Activated naive CD4-positive, alpha-beta T cell treated with anti-CD3 and anti-CD28 coated beads, Interleukin-2, amount 10 ng/mL, durations not matched to agents 5 hours and 36 hours (primary cell): Measurements from ENCODE around the gene IZUMO4. TPM values are rescaled to one million over a fixed set of nuclear protein-coding genes. Genes with fewer than 3 reads are reported as not detected.

Experiments
- total RNA-seq, 2 experiments: library from RNA; stranded (reverse); gene quantifications; one replicate each; pipeline ENCODE4 v1.2.3, GENCODE V29; 2021

Gene IZUMO4
- total RNA-seq = 10 to 100 TPM; 17.6 to 20.1 TPM

DNA sequence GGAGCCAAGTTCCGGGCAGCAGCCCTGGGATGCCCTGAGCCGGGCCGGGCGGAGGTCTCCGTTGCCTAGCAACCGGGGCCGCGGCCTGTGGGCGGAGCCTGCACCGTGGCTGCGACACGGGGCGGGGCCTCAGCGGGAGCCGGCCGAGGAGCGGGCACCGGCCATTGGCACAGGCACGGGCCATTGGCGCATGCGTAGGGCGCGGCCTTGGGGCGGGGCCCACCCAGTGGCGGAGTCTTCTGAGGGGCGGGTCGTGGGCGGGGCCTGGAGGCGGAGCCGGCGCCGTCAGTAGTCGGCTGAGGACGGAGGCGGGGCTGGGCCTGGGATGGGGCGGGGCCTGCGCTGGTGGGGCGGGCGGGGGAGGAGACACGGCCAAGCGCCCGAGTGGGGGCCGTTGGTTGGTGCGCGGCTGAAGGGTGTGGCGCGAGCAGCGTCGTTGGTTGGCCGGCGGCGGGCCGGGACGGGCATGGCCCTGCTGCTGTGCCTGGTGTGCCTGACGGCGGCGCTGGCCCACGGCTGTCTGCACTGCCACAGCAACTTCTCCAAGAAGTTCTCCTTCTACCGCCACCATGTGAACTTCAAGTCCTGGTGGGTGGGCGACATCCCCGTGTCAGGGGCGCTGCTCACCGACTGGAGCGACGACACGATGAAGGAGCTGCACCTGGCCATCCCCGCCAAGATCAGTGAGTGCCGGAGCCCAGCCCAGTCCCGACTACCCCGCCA lies at the start of gene IZUMO4:
IZUMO4 (plus strand) TSS at position 436 of the 723 bp plus-strand sequence; CDS start at position 467, 31 bp downstream.

DNA sequence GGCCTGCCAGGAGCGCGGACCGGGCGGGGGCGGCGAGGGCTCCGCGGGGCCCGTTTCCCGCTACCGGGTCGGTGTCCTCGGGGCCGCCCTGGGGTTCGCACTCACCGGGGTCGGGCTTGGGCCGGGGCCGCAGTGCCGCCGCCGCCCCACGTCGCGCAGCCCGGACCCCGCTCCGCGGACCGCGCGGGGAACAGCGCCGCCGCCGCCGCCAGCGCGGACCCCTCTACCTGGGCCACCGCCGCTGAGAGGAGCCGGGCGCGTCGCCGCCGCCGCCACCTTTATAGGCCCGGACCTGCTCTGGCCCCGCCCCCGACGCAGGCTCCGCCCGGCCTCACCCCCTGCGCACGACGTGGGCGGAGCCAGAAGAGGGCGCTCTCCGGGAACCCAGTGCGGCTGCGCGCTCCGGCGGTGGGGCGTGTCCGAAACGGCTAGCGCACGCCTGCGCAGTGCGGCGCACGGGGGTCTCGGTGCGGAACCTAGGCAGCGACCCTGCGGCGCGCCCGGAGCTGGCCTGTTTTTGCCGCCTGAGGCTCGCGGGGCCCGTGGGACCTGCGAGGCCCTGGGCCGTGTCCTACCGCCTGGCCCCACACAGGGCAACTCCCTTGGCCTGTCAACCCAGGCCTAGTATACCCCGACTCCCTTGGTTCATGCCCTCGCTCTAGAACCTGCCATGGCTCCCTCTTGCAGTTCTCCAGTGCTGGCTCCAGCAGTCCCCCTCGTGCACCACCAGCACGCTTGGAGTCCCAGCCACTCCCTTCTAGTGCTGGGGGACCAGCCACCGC lies 45.5 kb upstream of the IZUMO4 start, which contains the start of gene MKNK2:
MKNK2 (minus strand) TSS at position 254 of the 782 bp plus-strand sequence. CDS start 393 bp downstream, outside the sequence.

GRCh38 chr19:2096034-2096479 lies 658 bp upstream of the IZUMO4 start, which contains the start of gene MOB3A:
Gene MOB3A, minus strand, starts transcription at chr19:2096326. Its CDS starts 17,766 bp downstream, at chr19:2078560.

Other genes starting within 250 kb of the IZUMO4 start
- gene REXO1, start 248.4 kb upstream of the IZUMO4 start, total RNA-seq = 10 to 100 TPM; 44.5 to 46.7 TPM
- gene KLF16, start 233.3 kb upstream of the IZUMO4 start, total RNA-seq = 10 to 100 TPM; 23.4 to 25.3 TPM
- gene ABHD17A, start 211.4 kb upstream of the IZUMO4 start, total RNA-seq = 100 to 1,000 TPM; 247 to 248 TPM
- gene ADAT3, start 191.5 kb upstream of the IZUMO4 start, total RNA-seq = 10 to 100 TPM; 10.8 to 12.5 TPM
- gene SCAMP4, start 191.5 kb upstream of the IZUMO4 start, total RNA-seq = 10 to 100 TPM; 35.4 to 36.7 TPM
- 100 to 1,000 TPM; 125 to 130 TPM for gene CSNK1G2, start 155.7 kb upstream of the IZUMO4 start, total RNA-seq
- 10 to 100 TPM; 55.4 to 63.9 TPM for gene BTBD2, start 81.2 kb upstream of the IZUMO4 start, total RNA-seq
- gene MKNK2, start 45.7 kb upstream of the IZUMO4 start, total RNA-seq = 100 to 1,000 TPM; 333 TPM
- 100 to 1,000 TPM; 236 to 238 TPM for gene MOB3A, start 589 bp upstream of the IZUMO4 start, total RNA-seq
- gene AP3D1, start 54.7 kb downstream of the IZUMO4 start, total RNA-seq = 10 to 100 TPM; 83.4 to 88.5 TPM
- 10 to 100 TPM; 55.0 to 55.2 TPM for gene DOT1L, start 67.0 kb downstream of the IZUMO4 start, total RNA-seq
- gene PLEKHJ1, start 139.4 kb downstream of the IZUMO4 start, total RNA-seq = 10 to 100 TPM; 57.5 to 58.8 TPM
- 100 to 1,000 TPM; 128 to 129 TPM for gene SF3A2, start 139.9 kb downstream of the IZUMO4 start, total RNA-seq
- gene AMH, start 152.4 kb downstream of the IZUMO4 start, total RNA-seq = 1 to 10 TPM; 7.4 to 8.0 TPM
- under 1 TPM in 1 of 2 experiments, not detected in 1; 0.76 TPM for gene JSRP1, start 159.5 kb downstream of the IZUMO4 start, total RNA-seq
- under 1 TPM; 0.36 to 0.43 TPM for gene PEAK3, start 185.3 kb downstream of the IZUMO4 start, total RNA-seq
- gene LINGO3, start 211.2 kb downstream of the IZUMO4 start, total RNA-seq = 1 to 10 TPM in 1 of 2 experiments, under 1 TPM in 1; 0.72 to 1.1 TPM
- 100 to 1,000 TPM; 119 to 131 TPM for gene LSM7, start 231.7 kb downstream of the IZUMO4 start, total RNA-seq
- 10 to 100 TPM; 89.6 to 94.4 TPM for gene SPPL2B, start 231.8 kb downstream of the IZUMO4 start, total RNA-seq